Keratinocyte (primary cell): ENCODE data around the gene PHRF1. TPM values are rescaled to one million over a fixed set of nuclear protein-coding genes. Genes with fewer than 3 reads are reported as not detected.
"Not testable (repeated sequence)": the region's sequence is repeated elsewhere in the genome, so short reads cannot be mapped to it uniquely, and the experiment has no call there.

Experiments
- DNase-seq: peaks from one replicate; pipeline ENCODE4 v3.0.0-alpha.2; 2011; ENCODE audit warnings: low read depth, missing footprints, low spot score
- FAIRE-seq: peaks from 2 replicates; lab custom pipeline; 2011; peaks lifted over from hg19 to GRCh38; lab: Jason Lieb, UNC
- H2AFZ ChIP-seq: 2 replicates; pipeline ENCODE4 v1.6.0; 2012; ENCODE audit warnings: low read length, control low read depth, inconsistent platforms; ENCODE audit not compliant: control insufficient read depth
- H3K27ac ChIP-seq: 2 replicates; pipeline ENCODE4 v1.5.1; 2011; ENCODE audit warnings: low read length; ENCODE audit not compliant: control insufficient read depth, insufficient read depth
- H3K27me3 ChIP-seq: 3 replicates; pipeline ENCODE4 v1.6.0; 2011; ENCODE audit warnings: low read length; ENCODE audit not compliant: control insufficient read depth, insufficient read depth; ENCODE audit errors: extremely low read depth
- H3K36me3 ChIP-seq, 2 experiments: 2 replicates in 1 of 2; 3 replicates in 1 of 2; pipeline ENCODE4 v1.5.1; 2011; ENCODE audit warnings: low read length in 2 of 2, mild to moderate bottlenecking in 1 of 2; ENCODE audit not compliant: control insufficient read depth in 2 of 2, insufficient read depth in 2 of 2; ENCODE audit errors: extremely low read depth in 1 of 2
- H3K4me1 ChIP-seq: 3 replicates; pipeline ENCODE4 v1.5.1; 2011; ENCODE audit warnings: low read length; ENCODE audit not compliant: control insufficient read depth, insufficient read depth; ENCODE audit errors: extremely low read depth
- H3K4me2 ChIP-seq: 3 replicates; pipeline ENCODE4 v1.6.0; 2011; ENCODE audit warnings: low read depth, low read length; ENCODE audit not compliant: control insufficient read depth, insufficient read depth; ENCODE audit errors: extremely low read depth
- H3K4me3 ChIP-seq, 3 experiments: fragments of 200-600 bp in 1 of 3; sonication (generic) in 1 of 3; 2 replicates in 2 of 3; 3 replicates in 1 of 3; pipeline ENCODE4 v1.5.1; 2011 to 2016; ENCODE audit warnings: low read length in 3 of 3, mild to moderate bottlenecking in 3 of 3, control low read depth in 2 of 3, inconsistent platforms in 1 of 3, low read depth in 1 of 3, mixed read lengths in 1 of 3, mixed run types in 1 of 3, moderate library complexity in 1 of 3; ENCODE audit not compliant: control insufficient read depth in 2 of 3, insufficient read depth in 2 of 3; ENCODE audit errors: extremely low read depth in 1 of 3
- H3K79me2 ChIP-seq: 2 replicates; pipeline ENCODE4 v1.6.0; 2012; ENCODE audit warnings: low read length; ENCODE audit not compliant: control insufficient read depth, insufficient read depth
- H3K9ac ChIP-seq: 3 replicates; pipeline ENCODE4 v1.6.0; 2011; ENCODE audit warnings: low read length; ENCODE audit not compliant: control insufficient read depth, insufficient read depth; ENCODE audit errors: extremely low read depth
- H3K9me1 ChIP-seq: 3 replicates; pipeline ENCODE4 v1.6.0; 2011; ENCODE audit warnings: low read length; ENCODE audit not compliant: control insufficient read depth, insufficient read depth; ENCODE audit errors: extremely low read depth
- H3K9me3 ChIP-seq: 2 replicates; pipeline ENCODE4 v1.5.1; 2012; ENCODE audit warnings: low read depth, low read length; ENCODE audit not compliant: control insufficient read depth
- H4K20me1 ChIP-seq: 3 replicates; pipeline ENCODE4 v1.6.0; 2011; ENCODE audit warnings: low read length; ENCODE audit not compliant: control insufficient read depth, insufficient read depth; ENCODE audit errors: extremely low read depth
- CTCF ChIP-seq, 3 experiments: IDR thresholded peaks in 1 of 3; conservative IDR thresholded peaks in 1 of 3; optimal IDR thresholded peaks in 1 of 3; 2 replicates in 2 of 3; 3 replicates in 1 of 3; pipeline versions ENCODE3 to v1.5.1; 2011; ENCODE audit warnings: low read length in 3 of 3, mild to moderate bottlenecking in 3 of 3, moderate library complexity in 2 of 3, control low read depth in 1 of 3, inconsistent platforms in 1 of 3; ENCODE audit not compliant: insufficient read depth in 2 of 3; ENCODE audit errors: extremely low read depth in 1 of 3
- EZH2 ChIP-seq: IDR thresholded peaks from one replicate; pipeline ENCODE4 v1.6.1; 2012; ENCODE audit warnings: inconsistent platforms, mild to moderate bottlenecking, low read length, moderate library complexity
- dilution Hi-C: fragments of 300-500 bp; cut with MboI; formaldehyde crosslinking; loops from one replicate; pipeline ENCODE4 v1.7.0; 2020; ENCODE audit warnings: low sequenced_read_pairs; ENCODE audit not compliant: extremely low pct_ligation_motif_present
- polyA plus RNA-seq, 5 experiments: library from polyadenylated mRNA; depleted of rRNA in 3 of 5; stranded (reverse) in 3 of 5; stranded (forward) in 1 of 5; unstranded in 1 of 5; fragments of >200 nt; gene quantifications; 1 replicate in 1 of 5; 2 replicates in 3 of 5; 3 replicates in 1 of 5; pipeline versions ENCODE4 v1.2.1 to v1.2.3, GENCODE V29; 2011 to 2012; ENCODE audit warnings: missing spikeins in 2 of 5, low read depth in 1 of 5, low replicate concordance in 1 of 5

PHRF1 gene
- polyA plus RNA-seq, 1 donor (not counting 4 experiments of a cell fraction or from before 2014, with no cell fraction given), result 10.7 TPM

- dilution Hi-C loops, result no loop called here
- no peak overlapping the region for H3K9ac ChIP-seq
- no peak overlapping the region for H3K4me2 ChIP-seq
- H3K27ac ChIP-seq, result no peak overlapping the region
- FAIRE-seq, result no peak
- H3K9me3 ChIP-seq, result no peaks in the 10 kb centered on the region
- H3K9me1 ChIP-seq, result no peaks in the 10 kb centered on the region
- H3K27me3 ChIP-seq, result no peaks in the 10 kb centered on the region
- H2AFZ ChIP-seq, result no peak overlapping the region
- no peaks in the 10 kb centered on the region for H4K20me1 ChIP-seq
- no peaks in the 10 kb centered on the region for H3K79me2 ChIP-seq
- H3K36me3 ChIP-seq, result peaks cover 0 to 8% of the 10 kb centered on the region in 2 experiments
- H3K4me3 ChIP-seq, result no peak overlapping the region
- no peak for DNase-seq
- TF ChIP-seq EZH2 (no peak), CTCF (optimal IDR thresholded peaks at IDR 0.05 in 1 of 3, IDR thresholded peaks at IDR 0.05 in 1 of 3, conservative IDR thresholded peaks at IDR 0.05 in 1 of 3; ENCODE audit: extremely low read depth in 1 of 3, insufficient read depth in 2 of 3, low read length in 3 of 3) (no peak)
- peaks cover 2% of the 10 kb centered on the region for H3K4me1 ChIP-seq
Observed at GRCh38 chr11:645536-645935, 69.3 kb downstream of the PHRF1 start.

GRCh38 chr11:646214-646613 lies 69.9 kb downstream of the PHRF1 start:
- H3K4me2 ChIP-seq, result no peak overlapping the region
- H2AFZ ChIP-seq, result no peak overlapping the region
- H3K79me2 ChIP-seq, result no peaks in the 10 kb centered on the region
- no peaks in the 10 kb centered on the region for H3K9me1 ChIP-seq
- dilution Hi-C loops, result no loop called here
- peaks cover 0 to 11% of the 10 kb centered on the region in 2 experiments for H3K36me3 ChIP-seq
- no peak for FAIRE-seq
- no peak overlapping the region for H3K27ac ChIP-seq
- TF ChIP-seq EZH2 (no peak), CTCF (optimal IDR thresholded peaks at IDR 0.05 in 1 of 3, IDR thresholded peaks at IDR 0.05 in 1 of 3, conservative IDR thresholded peaks at IDR 0.05 in 1 of 3; ENCODE audit: extremely low read depth in 1 of 3, insufficient read depth in 2 of 3, low read length in 3 of 3) (no peak)
- no peaks in the 10 kb centered on the region for H3K9me3 ChIP-seq
- no peaks in the 10 kb centered on the region for H4K20me1 ChIP-seq
- peaks cover 2% of the 10 kb centered on the region for H3K4me1 ChIP-seq
- H3K9ac ChIP-seq, result no peak overlapping the region
- H3K27me3 ChIP-seq, result no peaks in the 10 kb centered on the region
- no peak overlapping the region for H3K4me3 ChIP-seq
- DNase-seq, result no peak

GRCh38 chr11:647672-648158 lies 71.4 kb downstream of the PHRF1 start:
- H3K4me2 ChIP-seq, H4K20me1 ChIP-seq, H3K9me1 ChIP-seq, H2AFZ ChIP-seq, H3K9ac ChIP-seq, H3K79me2 ChIP-seq, H3K4me1 ChIP-seq, H3K27ac ChIP-seq, dilution Hi-C loops, DNase-seq, H3K27me3 ChIP-seq, FAIRE-seq, H3K9me3 ChIP-seq, H3K4me3 ChIP-seq: not testable (repeated sequence)
- H3K36me3 ChIP-seq, result peaks cover 0 to 11% of the 10 kb centered on the region in 2 experiments
